ENCODE results near the gene CD47. TPM values are rescaled to one million over a fixed set of nuclear protein-coding genes. Genes with fewer than 3 reads are reported as not detected.

The CD47 gene
- total and polyA plus RNA-seq, 2 of the 4 experiments (the other 2 are of a cell fraction) = 45.9 to 52.0 TPM

DNA sequence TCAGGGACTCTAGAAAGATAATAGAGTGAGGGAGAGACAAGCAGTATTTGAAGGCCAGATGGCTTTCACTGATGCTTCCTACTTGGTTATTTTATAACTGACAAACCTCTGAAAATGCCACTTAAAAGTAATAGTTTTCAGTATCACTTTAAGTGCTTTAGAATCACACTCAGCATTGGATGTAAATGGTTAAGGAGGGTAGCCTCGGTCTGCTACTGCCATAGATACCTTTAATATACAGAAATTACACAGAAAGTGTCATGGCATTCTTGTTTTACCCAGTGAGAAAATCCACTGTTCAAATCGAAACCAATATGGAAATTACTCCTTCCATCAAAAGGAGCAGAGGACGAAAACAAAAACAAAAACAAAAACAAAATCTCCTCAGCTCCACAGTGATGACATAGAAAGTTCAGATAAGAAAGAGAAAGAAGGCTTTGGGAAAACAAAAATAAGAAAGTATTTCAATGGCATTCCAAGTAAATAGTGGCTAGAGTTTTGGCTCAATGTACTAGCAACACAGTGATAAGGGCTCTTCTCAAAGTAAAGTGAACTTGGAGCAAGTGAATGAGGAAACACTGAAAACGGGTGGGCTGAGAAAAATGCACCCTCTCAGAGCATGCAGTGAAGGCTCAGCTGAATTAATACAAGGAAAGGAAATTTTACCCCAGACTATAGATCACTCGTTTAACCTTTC, 43.2 kb upstream of the CD47 start (continued):
- no peak for TF ChIP-seq MAZ (IDR thresholded peaks at IDR 0.05; ENCODE audit: borderline replicate concordance, low read depth, low read length)

DNA sequence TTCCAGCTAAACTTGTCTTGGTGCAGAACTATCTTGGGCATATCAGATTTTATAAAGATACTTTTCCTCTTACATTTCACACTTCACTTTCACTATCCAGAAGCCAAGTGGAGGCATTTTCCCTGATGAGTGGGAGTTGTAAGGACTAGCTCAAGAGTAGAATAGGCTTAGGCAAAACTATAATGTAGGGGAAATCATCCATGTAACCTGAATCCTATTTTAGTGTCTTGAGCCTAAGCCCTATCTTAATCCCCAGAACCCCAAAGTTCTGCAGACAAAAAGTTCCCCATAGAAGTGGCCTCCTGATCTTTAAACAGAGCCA, 42.2 kb upstream of the CD47 start:
- peak overlapping the region; percentile 75; the same call in 1 of the 2 replicates for H3K27ac ChIP-seq (ENCODE audit: insufficient read depth, low read length)
- no peak overlapping the region for H2AFZ ChIP-seq (replicated peaks; ENCODE audit: low read length, poor library complexity)
- peak overlapping the region; percentile 90 for H2BK5ac ChIP-seq (ENCODE audit: low read depth, low read length, poor library complexity, severe bottlenecking)
- in situ Hi-C loops (cut with MboI; ENCODE audit: low sequenced_read_pairs) (no loop called here), intact Hi-C loops (cut with micrococcal nuclease) (loop anchor here (5.0 kb wide), 1 partner anchor 89 kb away; the partner anchor contains the start of gene IFT57), dilution Hi-C loops (cut with HindIII; ENCODE audit: low sequenced_read_pairs, unreplicated experiment) (no loop called here)
- H3K36me3 ChIP-seq (ENCODE audit: control insufficient read depth, insufficient read depth, low read length) = no peaks in the 10 kb centered on the region
- peak overlapping the region; percentile 80; the same call in 2 of the 3 replicates for H2BK15ac ChIP-seq (ENCODE audit: low read depth, low read length)
- H3K9me1 ChIP-seq (ENCODE audit: insufficient read depth, low read length) = peaks cover 14% of the 10 kb centered on the region
- H3K23ac ChIP-seq (ENCODE audit: low read depth, low read length) = peak overlapping the region; percentile 73; the same call in 1 of the 2 replicates
- H2AK9ac ChIP-seq (replicated peaks; ENCODE audit: low read depth, low read length, poor library complexity) = no peak overlapping the region
- H3K4ac ChIP-seq (ENCODE audit: low read depth, low read length) = peak overlapping the region; percentile 89
- H3K4me2 ChIP-seq (ENCODE audit: low read depth, low read length) = peak overlapping the region; percentile 82
- H3K18ac ChIP-seq (ENCODE audit: low read depth, low read length) = peak overlapping the region; percentile 92
- H2BK20ac ChIP-seq (ENCODE audit: low read depth, low read length) = peak overlapping the region; percentile 92
- DNase-seq (no peak), ATAC-seq (ENCODE audit: low read depth) (peak; percentile 38)
- POLR2A ChIA-PET (ENCODE audit: unreplicated experiment) = no interaction called here
- H4K5ac ChIP-seq (ENCODE audit: low read depth, low read length) = peak overlapping the region; percentile 84
- H3K14ac ChIP-seq (replicated peaks; ENCODE audit: low read depth, low read length) = peak overlapping the region; percentile 89
- H3K27me3 ChIP-seq (ENCODE audit: control insufficient read depth, insufficient read depth, low read length) = no peaks in the 10 kb centered on the region
- peak overlapping the region; percentile 62; the same call in 1 of the 2 replicates for H3K56ac ChIP-seq (ENCODE audit: extremely low read depth, insufficient read depth, low read length)
- peak overlapping the region; percentile 94 for H2BK120ac ChIP-seq (ENCODE audit: low read depth, low read length)
- peaks cover 26% of the 10 kb centered on the region for H3K4me1 ChIP-seq (ENCODE audit: control insufficient read depth, insufficient read depth, low read length)
- no peak overlapping the region for H3K4me3 ChIP-seq (ENCODE audit: insufficient read depth, low read depth, low read length)
- H3K79me1 ChIP-seq (ENCODE audit: low read depth in 1 of 2, low read length in 2 of 2) = peaks cover 0 to 8% of the 10 kb centered on the region in 2 experiments; a peak in 1 of 4 replicates
- H2AK5ac ChIP-seq (ENCODE audit: low read depth, low read length) = peak overlapping the region; percentile 31; the same call in 1 of the 2 replicates
- H3K9ac ChIP-seq (ENCODE audit: low read depth, low read length) = no peak overlapping the region
- H4K20me1 ChIP-seq (ENCODE audit: insufficient read depth, low read length) = no peaks in the 10 kb centered on the region
- H4K8ac ChIP-seq (ENCODE audit: low read depth in 2 of 2, low read length in 2 of 2) = peak overlapping the region; percentile 17 to 40
- no peaks in the 10 kb centered on the region for H3K9me3 ChIP-seq (ENCODE audit: control insufficient read depth, insufficient read depth, low read length)
- CTCF ChIA-PET = interaction anchor here (0.8 kb wide), 1 partner anchor 29 kb away, joined by 3 read pairs; no protein-coding TSS in a partner anchor
- BruUV-seq (replicated peaks) = no TSS peak
- H4K91ac ChIP-seq (ENCODE audit: insufficient read depth, low read depth, low read length) = peak overlapping the region; percentile 87; the same call in 1 of the 2 replicates
- TF ChIP-seq RCOR1 (IDR thresholded peaks at IDR 0.05; ENCODE audit: insufficient replicate concordance, low read length) (no peak), SMC3 (IDR thresholded peaks at IDR 0.05; ENCODE audit: low read depth, low read length) (no peak), MAFK (IDR thresholded peaks at IDR 0.05; ENCODE audit: low read depth, low read length) (no peak), POLR2A (IDR thresholded peaks at IDR 0.05; ENCODE audit: low read depth, low read length) (no peak), FOS (IDR thresholded peaks at IDR 0.05; ENCODE audit: low read depth, low read length) (no peak), MAZ (IDR thresholded peaks at IDR 0.05; ENCODE audit: borderline replicate concordance, low read depth, low read length) (no peak), RFX5 (IDR thresholded peaks at IDR 0.05; ENCODE audit: low read depth, low read length) (no peak), RAD21 (IDR thresholded peaks at IDR 0.05; ENCODE audit: low read length) (no peak), CEBPB (IDR thresholded peaks at IDR 0.05; ENCODE audit: low read depth, low read length) (no peak), CHD1 (IDR thresholded peaks at IDR 0.05; ENCODE audit: low read depth, low read length) (no peak), BHLHE40 (IDR thresholded peaks at IDR 0.05; ENCODE audit: low read depth, low read length) (no peak), MXI1 (IDR thresholded peaks at IDR 0.05; ENCODE audit: borderline replicate concordance, low read depth, low read length) (no peak), NFE2L2 (IDR thresholded peaks at IDR 0.05; ENCODE audit: low read depth, low read length) (no peak)
- TF ChIP-seq, protein P1, sequence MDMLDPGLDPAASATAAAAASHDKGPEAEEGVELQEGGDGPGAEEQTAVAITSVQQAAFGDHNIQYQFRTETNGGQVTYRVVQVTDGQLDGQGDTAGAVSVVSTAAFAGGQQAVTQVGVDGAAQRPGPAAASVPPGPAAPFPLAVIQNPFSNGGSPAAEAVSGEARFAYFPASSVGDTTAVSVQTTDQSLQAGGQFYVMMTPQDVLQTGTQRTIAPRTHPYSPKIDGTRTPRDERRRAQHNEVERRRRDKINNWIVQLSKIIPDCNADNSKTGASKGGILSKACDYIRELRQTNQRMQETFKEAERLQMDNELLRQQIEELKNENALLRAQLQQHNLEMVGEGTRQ (IDR thresholded peaks at IDR 0.05; ENCODE audit: low read depth, low read length) = no peak
- TF ChIP-seq, protein P2, sequence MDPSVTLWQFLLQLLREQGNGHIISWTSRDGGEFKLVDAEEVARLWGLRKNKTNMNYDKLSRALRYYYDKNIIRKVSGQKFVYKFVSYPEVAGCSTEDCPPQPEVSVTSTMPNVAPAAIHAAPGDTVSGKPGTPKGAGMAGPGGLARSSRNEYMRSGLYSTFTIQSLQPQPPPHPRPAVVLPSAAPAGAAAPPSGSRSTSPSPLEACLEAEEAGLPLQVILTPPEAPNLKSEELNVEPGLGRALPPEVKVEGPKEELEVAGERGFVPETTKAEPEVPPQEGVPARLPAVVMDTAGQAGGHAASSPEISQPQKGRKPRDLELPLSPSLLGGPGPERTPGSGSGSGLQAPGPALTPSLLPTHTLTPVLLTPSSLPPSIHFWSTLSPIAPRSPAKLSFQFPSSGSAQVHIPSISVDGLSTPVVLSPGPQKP (IDR thresholded peaks at IDR 0.05; ENCODE audit: borderline replicate concordance, low read depth, low read length) = no peak

Measured in IMR-90 (cell line).